Measurements from ENCODE around the gene MAP3K10.
A peak's percentile ranks its signal among the peaks of the same experiment; 100 is the strongest.

The MAP3K10 gene

GRCh38 chr19:40251991-40252390 lies 60.8 kb downstream of the MAP3K10 start:
- DNase-seq, result no peak

- no peak for DNase-seq
Measured at GRCh38 chr19:40252395-40252794, 61.2 kb downstream of the MAP3K10 start.

- peak; percentile 26 for DNase-seq
Measured at GRCh38 chr19:40253611-40254092, 62.4 kb downstream of the MAP3K10 start.

GRCh38 chr19:40254714-40255418 lies 63.6 kb downstream of the MAP3K10 start:
- no peak for DNase-seq

- DNase-seq, result no peak
Measured at GRCh38 chr19:40255619-40256166, 64.5 kb downstream of the MAP3K10 start.

- DNase-seq, result no peak
Measured at GRCh38 chr19:40256512-40256911, 65.3 kb downstream of the MAP3K10 start.

GRCh38 chr19:40257096-40257517 lies 65.9 kb downstream of the MAP3K10 start:
- no peak for DNase-seq

GRCh38 chr19:40261631-40262030 lies 70.4 kb downstream of the MAP3K10 start:
- no peak for DNase-seq

- no peak for DNase-seq
Measured at GRCh38 chr19:40262422-40262821, 71.2 kb downstream of the MAP3K10 start.

GRCh38 chr19:40263440-40264313 lies 72.5 kb downstream of the MAP3K10 start:
- no peak for DNase-seq

- DNase-seq, result no peak
Measured at GRCh38 chr19:40264314-40265054, 73.3 kb downstream of the MAP3K10 start.

Data from DMS79 treated with DMSO at 0.1 percent for 48 hours (cell line).